ENCODE results near the gene HAVCR2. TPM values are rescaled to one million over a fixed set of nuclear protein-coding genes. Genes with fewer than 3 reads are reported as not detected.
A peak's percentile ranks its signal among the peaks of the same experiment; 100 is the strongest.

Gene HAVCR2
- 0.09 TPM for polyA plus RNA-seq (2013, experiment 1 of 2; ENCODE audit: insufficient read length)
- polyA plus RNA-seq (2013, experiment 2 of 2; ENCODE audit: insufficient read length) = 0.10 TPM

DNA sequence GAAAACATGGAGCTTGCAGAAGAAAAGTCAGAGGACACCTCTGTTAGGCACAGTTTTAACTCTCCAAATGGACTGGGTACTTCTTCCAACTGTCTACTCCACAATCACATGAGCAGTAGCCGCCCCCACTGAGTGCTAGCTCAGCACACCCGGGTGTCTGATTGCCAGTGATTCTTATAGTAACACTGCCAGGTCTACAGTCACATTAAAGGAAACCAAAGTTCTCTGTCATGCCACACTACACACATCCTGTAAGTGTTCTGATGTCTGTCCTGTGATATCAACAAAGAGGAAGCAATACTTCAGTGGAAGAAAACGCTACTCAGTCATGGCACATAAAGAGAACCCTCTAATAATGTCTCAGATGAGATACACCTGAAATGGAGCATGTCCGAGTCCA lies at the start of gene HAVCR2:
Gene HAVCR2, minus strand, starts transcription at position 69 of the 400 bp plus-strand sequence. Its CDS starts 61 bp downstream, at position 8.
- no peak for DNase-seq

DNA sequence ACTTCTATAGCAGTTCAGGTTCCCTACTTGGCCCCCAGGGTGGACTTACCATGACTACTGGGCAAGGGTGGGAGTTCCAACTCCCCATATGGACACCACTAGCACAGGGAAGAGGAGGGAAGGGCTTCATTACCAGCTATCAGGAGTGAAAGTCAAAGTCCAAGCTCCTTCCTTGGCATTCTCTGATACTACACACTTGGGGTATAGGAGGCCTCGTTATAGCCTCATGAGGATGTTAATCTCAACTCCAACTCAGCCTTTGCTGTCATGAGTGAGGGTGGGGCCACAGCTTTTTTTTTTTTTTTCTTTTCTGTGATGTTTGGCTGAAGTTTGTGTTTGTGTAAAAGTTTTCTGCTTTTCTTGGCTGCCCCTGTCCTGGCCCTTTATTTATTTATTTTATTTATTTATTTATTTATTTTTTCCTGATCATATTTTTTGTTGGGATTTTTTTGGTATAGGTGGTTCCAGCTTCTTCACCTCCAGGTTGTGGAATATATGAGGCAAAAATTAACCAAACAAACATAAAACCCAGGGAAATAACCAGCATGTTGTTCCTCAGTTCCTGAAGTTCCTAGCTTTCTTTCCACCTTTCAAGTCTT lies 48.5 kb upstream of the HAVCR2 start:
- DNase-seq = no peak

DNA sequence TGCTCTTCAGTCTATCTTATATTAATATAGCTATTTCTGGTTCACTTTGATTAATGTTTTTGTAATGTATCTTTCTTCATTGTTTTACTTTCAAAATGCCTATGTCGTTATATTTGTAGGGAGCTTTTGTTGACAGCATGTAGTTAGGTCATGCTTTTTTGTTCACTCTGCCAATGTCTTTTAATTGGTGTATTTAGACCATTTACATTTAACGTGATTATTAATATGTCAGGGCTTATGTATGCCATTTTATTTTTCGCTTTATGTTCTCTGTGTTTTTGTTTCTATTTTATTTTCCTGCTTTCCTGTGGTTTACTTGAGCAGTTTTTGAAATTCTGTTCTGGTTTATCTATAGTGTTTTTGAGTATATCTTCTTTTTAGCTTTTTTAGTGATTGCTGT lies 46.5 kb upstream of the HAVCR2 start:
- DNase-seq = no peak

DNA sequence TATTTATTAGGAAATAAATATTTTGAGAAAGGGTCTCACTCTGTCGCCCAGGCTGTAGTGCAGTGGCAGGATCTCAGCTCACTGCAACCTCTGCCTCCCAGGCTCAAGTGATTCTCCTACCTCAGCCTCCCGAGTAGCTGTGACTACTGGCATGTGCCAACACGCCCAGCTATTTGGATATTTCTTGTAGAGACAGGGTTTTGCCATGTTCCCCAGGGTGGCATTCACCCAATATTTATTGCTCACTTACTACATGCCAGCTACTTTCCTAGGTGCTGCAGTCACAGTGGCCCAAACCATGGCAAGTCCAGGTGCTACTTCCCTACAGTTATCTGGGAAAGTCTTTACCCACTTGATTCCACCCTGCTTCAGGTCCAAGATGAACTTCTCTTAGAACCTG lies 42.2 kb upstream of the HAVCR2 start:
- DNase-seq = no peak

DNA sequence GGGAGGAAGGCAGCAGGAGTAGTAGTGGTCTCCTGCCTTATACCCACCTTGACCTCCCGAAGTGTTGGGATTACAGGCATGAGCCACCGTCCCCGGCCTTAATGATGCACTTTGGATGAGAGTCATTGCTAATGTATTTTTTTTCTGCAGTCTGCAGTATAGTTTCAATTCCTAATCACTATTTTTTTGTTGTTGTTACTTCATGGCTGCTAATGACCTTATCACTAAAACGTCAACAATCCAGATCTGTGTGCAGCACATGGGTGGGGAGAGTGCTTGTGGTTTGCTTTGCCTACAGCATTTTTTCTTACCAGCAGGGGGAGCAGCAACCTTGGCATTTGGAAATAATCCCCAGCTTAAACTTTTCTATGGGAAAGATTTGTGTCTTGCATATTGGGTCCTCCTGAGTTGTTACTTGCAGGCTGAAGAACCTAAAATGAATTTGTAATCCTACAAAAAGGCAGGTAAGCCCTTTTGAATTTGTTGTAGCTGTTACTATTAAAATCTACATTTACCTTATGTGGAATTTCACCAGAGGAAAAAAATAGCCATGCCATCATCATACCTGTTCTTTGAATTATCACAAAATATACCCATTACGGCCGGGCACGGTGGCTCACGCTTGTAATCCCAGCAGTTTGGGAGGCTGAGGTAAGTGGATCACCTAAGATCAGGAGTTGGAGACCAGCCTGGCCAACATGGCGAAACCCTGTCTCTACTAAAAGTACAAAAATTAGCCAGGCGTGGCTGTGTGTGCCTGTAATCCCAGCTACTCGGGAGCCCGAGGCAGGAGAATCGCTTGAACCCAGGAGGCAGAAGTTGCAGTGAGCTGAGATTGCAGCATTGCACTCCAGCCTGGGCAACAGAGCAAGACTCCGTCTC lies 40.1 kb upstream of the HAVCR2 start:
- DNase-seq = peak; percentile 66

DNA sequence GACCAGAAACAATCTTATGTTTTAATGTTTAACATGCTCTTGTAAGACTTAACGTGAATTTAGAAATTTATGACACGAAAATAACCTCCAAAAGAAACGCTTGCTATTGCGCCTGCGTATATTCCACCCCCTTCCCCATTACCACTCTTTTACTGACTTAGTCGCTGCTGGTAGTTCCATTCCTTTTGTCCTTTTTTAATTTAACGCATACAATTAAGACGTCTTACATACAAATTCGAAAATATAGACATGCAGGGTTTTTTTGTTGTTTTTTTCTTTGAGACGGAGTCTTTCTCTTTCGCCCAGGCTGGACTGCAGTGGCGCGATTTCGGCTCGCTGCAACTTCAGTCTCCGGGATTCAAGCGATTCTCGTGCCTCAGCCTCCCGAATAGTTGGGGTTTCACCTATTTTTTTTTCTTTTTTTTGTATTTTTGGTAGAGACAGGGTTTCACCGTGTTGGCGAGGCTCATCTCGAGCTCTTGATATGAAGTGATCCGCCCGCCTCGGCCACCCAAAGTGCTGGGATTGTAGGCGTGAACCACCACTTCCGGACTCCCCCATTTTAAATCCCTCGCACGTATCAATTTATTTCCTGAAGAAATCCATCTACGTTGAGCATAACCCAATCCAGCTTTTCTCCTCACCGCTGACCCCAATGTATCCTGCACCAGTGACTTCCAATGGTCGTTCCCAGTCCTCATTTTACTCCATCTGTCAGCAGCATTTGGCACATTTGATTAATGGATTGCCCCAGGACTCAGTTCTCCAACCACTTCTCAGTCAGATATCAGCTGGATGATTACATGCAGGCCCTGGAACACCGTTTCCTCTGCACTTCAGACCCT lies 34.5 kb upstream of the HAVCR2 start:
- DNase-seq = peak; percentile 32

DNA sequence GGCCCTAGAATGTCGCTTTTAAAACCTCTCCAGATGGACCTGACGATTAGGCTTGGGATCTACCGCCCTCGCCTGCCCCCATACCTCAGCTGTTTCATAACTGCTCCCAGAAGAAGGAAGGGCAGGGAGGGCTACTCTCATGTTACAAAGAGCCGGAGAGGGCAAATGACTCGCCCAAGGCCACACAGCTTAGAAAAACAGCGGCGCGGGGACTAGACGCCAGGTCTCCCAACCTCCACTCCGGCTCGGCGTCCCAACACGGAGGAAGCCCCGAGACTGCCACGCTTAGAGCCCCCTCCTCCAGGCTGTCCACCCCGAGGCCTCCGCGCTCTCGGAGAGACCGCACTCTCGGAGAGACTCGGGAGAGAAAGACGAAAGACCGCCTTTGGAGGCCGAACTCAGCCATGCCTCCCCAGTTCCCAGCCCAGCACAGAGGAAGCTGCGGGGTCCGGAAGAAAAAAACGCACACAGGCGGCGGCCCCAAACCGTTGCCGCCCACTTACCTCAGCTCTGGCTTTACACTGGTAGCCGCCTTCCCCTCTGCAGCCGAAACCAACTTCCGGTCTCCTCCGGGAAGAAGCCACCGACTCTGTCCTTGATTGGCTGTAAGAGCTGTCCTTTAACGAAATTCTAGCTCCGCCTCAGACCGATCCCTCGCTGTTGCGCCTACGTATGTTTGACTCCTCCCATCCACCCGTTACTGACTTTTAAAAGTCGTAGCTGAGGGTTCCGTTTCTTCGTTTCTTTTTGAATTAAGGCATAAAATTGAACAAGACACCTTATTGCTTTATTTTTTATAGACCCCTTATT lies 33.7 kb upstream of the HAVCR2 start, which contains the start of gene MED7:
Gene MED7, minus strand, starts transcription at position 549 of the 810 bp plus-strand sequence. CDS start 3,434 bp downstream, outside the sequence.
- peak; percentile 100 for DNase-seq

DNA sequence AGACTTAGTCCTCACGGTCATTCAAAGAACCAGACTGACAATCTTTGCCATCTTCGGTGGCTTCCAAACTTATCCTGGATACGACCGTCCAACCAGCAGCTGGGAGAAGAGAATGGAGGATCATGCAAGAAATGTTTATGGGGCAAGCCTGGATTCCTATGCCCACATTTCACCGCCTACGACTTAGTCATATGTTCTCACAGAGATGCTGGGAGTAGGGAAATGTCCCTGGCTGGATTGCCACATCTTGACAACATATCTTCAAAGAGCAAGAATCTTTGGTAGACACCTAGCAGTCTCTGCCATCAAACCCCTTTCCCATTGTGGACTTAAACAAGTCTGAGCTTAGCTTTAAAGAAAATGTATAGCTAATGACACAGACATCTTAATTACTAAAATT lies 28.8 kb upstream of the HAVCR2 start:
- DNase-seq = peak; percentile 2

DNA sequence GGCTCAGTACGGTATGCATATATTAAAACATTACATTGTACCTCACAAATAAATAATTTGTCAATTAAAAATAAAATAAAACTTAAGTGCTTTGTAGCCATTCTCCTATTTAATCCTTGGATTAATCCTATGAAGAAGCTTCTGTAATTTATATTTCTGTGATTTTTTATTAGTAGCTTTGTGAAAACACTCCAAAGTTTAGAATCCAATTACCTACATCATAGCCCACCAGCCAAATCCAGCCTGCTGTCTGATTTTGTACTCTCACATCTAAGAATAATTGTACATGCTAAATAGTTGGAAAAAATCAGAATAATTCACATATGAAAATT lies 23.4 kb upstream of the HAVCR2 start:
- no peak for DNase-seq

DNA sequence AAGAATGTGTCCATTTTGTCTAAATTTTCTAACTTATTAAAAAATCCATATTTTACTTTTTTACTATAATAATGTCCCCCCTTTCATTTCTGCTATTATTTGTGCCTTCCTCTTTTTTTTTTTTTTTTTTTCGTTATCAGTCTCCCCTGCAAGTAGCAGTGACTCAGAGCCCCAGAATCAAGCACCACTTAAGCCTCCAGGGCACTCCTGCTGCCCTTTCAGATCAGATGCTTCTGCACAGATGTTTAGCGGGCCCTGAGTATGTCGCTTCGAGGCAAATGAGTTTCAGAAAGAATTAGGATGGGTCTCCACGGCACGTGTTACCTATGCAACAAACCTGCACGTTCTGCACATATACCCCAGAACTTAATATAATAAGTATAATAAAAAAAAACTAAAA lies 22.1 kb upstream of the HAVCR2 start:
- DNase-seq = no peak

DNA sequence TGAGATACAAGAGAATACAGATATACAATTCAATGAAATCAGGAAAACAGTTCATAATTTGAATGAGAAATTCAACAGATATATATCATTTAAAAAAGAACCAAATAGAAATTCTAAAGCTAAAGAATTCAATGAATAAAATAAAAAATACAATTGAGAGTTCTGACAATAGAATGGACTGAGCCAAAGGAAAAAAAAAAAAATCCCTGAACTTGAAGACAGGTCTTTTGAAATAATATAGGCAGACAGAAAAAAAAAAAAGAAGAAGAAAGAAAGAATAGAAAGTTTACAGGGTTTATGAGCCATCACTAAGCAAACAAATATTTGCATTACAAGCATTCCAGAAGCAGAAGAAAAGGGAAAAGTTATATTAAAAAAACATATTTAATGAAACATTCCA lies 12.9 kb upstream of the HAVCR2 start:
- no peak for DNase-seq

DNA sequence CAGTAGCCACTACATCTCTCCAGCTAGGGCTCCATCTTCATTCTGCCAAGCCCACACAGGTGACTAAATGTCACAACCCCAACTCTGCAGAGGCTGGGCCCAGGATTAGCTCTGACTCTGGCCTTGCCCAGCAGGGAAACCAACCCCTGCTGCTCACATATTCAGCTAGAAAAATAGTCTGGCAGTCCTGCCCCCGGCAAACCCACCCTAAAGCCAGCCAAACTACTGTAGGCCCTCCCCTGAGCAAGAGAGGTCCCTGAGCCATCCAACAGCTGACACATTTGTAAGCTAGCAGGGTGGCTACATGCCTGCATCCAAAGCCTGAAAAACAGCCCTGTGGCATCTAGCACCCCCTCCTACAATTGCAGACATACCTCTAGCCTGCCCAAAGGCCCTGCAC lies 11.3 kb upstream of the HAVCR2 start:
- no peak for DNase-seq

DNA sequence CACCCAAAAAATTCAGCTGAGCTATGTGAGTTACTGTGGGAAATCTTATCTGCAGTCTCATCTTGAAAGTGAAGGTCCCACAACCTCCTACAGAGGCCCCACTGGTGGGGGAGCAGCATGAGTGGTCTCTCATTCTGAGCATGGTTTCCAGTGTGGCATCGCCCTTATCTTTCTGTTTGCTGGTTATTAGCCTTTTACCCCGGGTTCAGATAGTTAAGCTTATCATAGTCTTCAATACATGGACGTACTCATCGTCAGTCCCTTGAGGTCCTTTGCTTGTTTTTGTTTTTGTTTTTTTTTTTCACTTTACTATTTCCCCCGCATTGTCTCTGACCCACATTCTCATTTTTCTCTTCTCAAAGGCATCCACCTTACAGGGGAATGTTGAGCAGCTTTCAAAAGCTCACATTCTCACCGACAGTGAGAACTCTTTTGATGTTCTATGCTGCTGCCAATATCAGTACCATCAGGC lies 7.7 kb upstream of the HAVCR2 start:
- DNase-seq = no peak

DNA sequence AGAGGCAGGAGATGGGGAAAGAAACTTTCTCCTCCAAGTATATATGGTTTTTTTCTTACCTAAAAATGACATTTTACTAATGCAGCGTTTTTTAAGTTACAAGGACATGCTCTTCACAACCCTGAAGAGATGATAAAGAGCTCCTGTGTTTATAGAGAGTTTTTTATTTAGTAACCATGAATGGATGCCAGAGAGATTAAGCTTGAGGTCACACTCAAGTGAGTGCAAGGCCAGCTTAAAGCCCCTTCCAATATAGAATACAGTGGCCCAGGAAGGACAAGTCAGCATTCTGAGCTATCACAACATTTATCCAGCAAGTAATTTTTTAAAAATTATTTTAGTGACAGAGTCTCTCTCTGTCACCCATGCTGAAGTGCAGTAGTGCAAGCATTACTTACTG lies 6.7 kb upstream of the HAVCR2 start:
- DNase-seq = no peak

DNA sequence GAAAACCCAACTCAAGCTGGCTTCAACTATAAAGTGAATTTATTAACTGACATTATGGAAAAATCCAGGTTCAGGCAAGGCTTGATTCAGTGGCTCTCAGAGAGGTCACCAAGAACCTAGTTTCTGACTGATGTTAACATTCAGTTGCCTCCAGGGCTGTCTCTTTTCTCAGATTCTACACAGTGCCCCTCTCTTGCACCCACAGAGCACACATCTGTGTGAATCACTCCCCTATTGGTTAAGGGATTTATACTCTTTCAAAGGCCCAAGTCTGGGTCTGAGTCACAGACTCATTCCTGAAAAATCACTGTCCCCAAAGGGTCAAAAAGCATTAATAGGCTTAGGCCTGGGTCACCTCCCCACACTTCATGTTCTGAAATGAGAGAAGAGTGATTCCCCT lies 6.2 kb upstream of the HAVCR2 start:
- no peak for DNase-seq

DNA sequence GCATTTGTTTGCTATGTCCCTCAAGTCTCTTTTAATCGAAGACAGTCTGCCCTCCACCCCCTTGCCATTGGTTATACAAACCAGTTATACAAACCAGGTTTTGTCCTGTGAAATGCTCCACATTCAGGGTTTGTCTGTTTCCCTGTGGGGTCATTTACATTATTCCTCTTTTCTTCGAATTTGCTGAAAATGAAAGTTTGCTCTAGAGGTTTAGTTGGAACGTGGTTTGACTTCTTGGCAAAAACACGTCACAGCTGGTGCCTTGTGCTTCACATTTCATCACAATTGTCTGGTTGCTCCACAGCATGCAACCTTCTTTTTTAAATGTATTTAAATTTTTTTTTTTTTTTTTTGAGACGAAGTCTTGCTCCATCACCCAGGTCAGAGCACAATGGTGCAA lies 4.2 kb upstream of the HAVCR2 start:
- DNase-seq = no peak

DNA sequence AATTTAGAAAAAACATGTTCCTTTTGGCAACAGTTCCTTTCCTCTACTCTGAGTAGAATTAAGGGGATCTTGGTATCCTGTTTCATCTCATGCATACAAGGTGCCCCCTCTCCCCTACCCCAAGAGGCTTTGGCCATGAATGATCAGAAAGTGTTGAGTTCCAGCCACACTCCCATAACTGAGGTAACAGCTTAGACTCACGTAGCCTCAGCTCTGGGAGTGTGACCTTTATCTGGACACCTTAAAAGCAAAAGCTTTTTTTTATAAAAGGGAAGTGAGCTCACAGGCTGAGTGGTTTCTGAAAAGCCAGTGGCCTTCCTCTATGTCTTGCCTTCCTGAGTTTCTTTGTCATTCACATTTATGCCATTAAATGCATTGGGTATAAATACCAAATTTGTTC lies 900 bp upstream of the HAVCR2 start:
- DNase-seq = no peak

DNA sequence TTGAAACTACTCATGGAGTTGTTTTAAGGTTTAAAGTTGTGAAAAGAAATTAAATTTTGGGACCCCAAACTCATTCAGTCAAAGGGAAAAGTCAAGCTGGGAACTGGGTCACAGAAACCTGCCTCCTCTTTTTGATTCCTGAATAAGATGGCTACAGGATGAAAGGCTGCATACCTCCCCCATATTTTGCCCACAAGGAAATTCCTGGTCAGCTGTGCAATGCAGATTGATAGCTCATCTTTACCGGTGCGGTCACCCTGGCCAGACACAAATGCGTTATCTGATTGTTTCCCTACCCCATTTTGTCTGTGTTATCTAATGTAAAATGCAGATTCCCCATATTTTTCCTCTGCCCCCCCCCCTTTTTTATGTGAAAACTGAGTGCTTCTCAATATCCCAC lies 1.3 kb downstream of the HAVCR2 start:
- DNase-seq = peak; percentile 41

DNA sequence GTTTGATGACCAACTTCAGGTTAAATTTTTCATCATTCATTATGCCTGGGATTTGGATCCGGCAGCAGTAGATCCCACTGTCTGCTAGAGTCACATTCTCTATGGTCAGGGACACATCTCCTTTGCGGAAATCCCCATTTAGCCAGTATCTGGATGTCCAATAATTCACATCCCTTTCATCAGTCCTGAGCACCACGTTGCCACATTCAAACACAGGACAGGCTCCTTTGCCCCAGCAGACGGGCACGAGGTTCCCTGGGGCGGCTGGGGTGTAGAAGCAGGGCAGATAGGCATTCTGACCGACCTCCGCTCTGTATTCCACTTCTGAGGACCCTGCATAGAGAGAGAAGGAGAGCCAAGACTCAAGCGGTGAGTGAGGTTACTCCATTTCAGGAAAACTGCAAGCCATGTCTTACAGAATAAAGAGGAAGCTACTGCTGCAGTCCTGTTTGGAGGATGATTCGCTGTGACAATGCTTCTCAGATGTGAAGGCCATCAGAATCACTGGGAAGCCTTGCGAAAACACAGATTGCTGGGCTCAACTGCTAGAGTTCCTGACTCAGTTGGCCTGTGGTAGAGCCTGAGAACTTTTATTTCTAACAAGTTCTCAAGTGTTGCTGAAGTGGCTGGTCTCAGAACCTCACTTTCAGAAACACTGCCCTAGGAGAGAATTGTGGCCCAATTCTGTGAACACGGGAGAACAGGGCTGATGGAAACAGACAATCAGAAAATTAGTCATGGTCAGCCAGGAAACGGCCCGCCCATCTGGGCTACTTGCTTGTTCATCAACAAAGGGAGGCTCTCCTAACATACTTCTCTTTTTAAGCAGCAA lies 2.0 kb downstream of the HAVCR2 start:
- no peak for DNase-seq

DNA sequence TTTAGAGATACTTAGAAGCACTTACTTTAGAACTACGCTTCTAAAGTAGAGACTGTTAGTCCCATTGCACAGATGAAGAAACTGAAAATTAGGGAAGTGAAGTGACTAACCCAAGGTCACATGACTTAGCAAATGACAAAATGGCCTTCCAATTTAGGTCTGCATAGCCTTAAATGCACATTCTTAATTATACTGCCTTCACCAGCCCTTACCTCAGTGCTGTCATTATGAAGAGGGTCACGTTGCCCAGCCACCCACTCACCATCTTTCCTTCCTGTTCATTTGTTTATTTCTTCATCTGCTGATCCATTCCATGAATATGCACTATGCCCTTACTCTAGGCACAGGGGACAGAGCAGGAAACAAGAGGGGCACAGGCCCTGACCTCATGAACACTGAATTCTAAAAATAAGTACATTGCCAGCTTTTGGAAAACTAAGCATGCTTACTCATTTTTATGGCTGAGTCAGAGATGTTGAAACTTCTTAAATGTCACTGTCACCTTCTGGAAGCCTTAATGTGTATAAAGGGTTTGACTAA lies 8.6 kb downstream of the HAVCR2 start:
- peak; percentile 34 for DNase-seq
